Omental fat pad (tissue), 4 donors: ENCODE results near the gene PCDHA11. TPM values are rescaled to one million over a fixed set of nuclear protein-coding genes. Genes with fewer than 3 reads are reported as not detected.
"Not testable (repeated sequence)": the region's sequence is repeated elsewhere in the genome, so short reads cannot be mapped to it uniquely, and the experiment has no call there.

Experiments used
- ATAC-seq: fragments of 150-250 bp; one replicate; pipeline ENCODE4 v1.9.1; 2016; ENCODE audit warnings: mild to moderate bottlenecking, moderate library complexity; ENCODE audit not compliant: low FRiP score
- DNase-seq: peaks from one replicate; pipeline ENCODE4 v3.0.0-alpha.2; 2019; ENCODE audit warnings: low spot score
- CTCF ChIP-seq, 3 donors: fragments of 450-650 bp; IDR thresholded peaks; one replicate each; pipeline ENCODE4 v1.5.1; 2016 to 2017; ENCODE audit warnings: antibody characterized with exemption in 3 of 3, mild to moderate bottlenecking in 3 of 3, moderate library complexity in 2 of 3
- total RNA-seq, 4 donors: library from RNA; depleted of rRNA; stranded (reverse); fragments of >200 nt; gene quantifications; one replicate each; pipeline ENCODE4 v1.1.0, GENCODE V29; 2016

The PCDHA11 gene
- total RNA-seq, 4 donors from 2014 or later: 0.16 to 1.2 (median 0.49) TPM

- no peak for TF ChIP-seq CTCF (IDR thresholded peaks at IDR 0.05)
- DNase-seq: no peak
- ATAC-seq: no peak
Measured at GRCh38 chr5:140875085-140876065, 6.6 kb downstream of the PCDHA11 start, which contains the start of gene PCDHA12. Gene PCDHA12, plus strand, starts transcription at chr5:140875308. Its CDS starts 165 bp downstream, at chr5:140875473.

- ATAC-seq: not testable (repeated sequence)
Measured at GRCh38 chr5:140876541-140877261, 7.9 kb downstream of the PCDHA11 start.

GRCh38 chr5:140877262-140877581 is 8.5 kb downstream of the PCDHA11 start:
- no peak for TF ChIP-seq CTCF (IDR thresholded peaks at IDR 0.05)
- DNase-seq: no peak
- ATAC-seq: peak; percentile 25

More at GRCh38 chr5:140876541-140877261, 7.9 kb downstream of the PCDHA11 start:
- not testable (repeated sequence) for DNase-seq

- ATAC-seq (peak; percentile 48), DNase-seq (no peak)
- no peak for TF ChIP-seq CTCF (IDR thresholded peaks at IDR 0.05)
Measured at GRCh38 chr5:140881889-140882590, 13.3 kb downstream of the PCDHA11 start, which contains the start of gene PCDHA13. Gene PCDHA13, plus strand, starts transcription at chr5:140882124. Its CDS starts 145 bp downstream, at chr5:140882269.

- TF ChIP-seq CTCF (IDR thresholded peaks at IDR 0.05): no peak
- DNase-seq (no peak), ATAC-seq (no peak)
Measured at GRCh38 chr5:140882591-140882899, 13.8 kb downstream of the PCDHA11 start.

GRCh38 chr5:140883373-140883772 is 14.6 kb downstream of the PCDHA11 start:
- ATAC-seq (no peak), DNase-seq (no peak)
- no peak for TF ChIP-seq CTCF (IDR thresholded peaks at IDR 0.05)
